Measurements from ENCODE around the gene ANKRD33B.
"Not testable (repeated sequence)": the region's sequence is repeated elsewhere in the genome, so short reads cannot be mapped to it uniquely, and the experiment has no call there.

Gene ANKRD33B

GRCh38 chr5:10607666-10608073 is 43.8 kb downstream of the ANKRD33B start:
- in situ Hi-C loops (cut with MboI; ENCODE audit: low sequenced_read_pairs, unreplicated experiment) = no loop called here
- peak; percentile 52 for DNase-seq (ENCODE audit: low spot score)

GRCh38 chr5:10608081-10608480 is 44.2 kb downstream of the ANKRD33B start:
- in situ Hi-C loops (cut with MboI; ENCODE audit: low sequenced_read_pairs, unreplicated experiment); DNase-seq (ENCODE audit: low spot score): not testable (repeated sequence)

More at GRCh38 chr5:10607666-10608073, 43.8 kb downstream of the ANKRD33B start:
- TF ChIP-seq CTCF (IDR thresholded peaks at IDR 0.05; ENCODE audit: borderline replicate concordance, control extremely low read depth, extremely low read depth, insufficient read depth, missing control alignments) = peak; percentile 45

- no peak for TF ChIP-seq CTCF (IDR thresholded peaks at IDR 0.05; ENCODE audit: borderline replicate concordance, control extremely low read depth, extremely low read depth, insufficient read depth, missing control alignments)
- in situ Hi-C loops (cut with MboI; ENCODE audit: low sequenced_read_pairs, unreplicated experiment) = no loop called here
- no peak for DNase-seq (ENCODE audit: low spot score)
Observed at GRCh38 chr5:10610058-10610457, 46.2 kb downstream of the ANKRD33B start.

GRCh38 chr5:10611290-10611689 is 47.4 kb downstream of the ANKRD33B start:
- no peak for TF ChIP-seq CTCF (IDR thresholded peaks at IDR 0.05; ENCODE audit: borderline replicate concordance, control extremely low read depth, extremely low read depth, insufficient read depth, missing control alignments)
- in situ Hi-C loops (cut with MboI; ENCODE audit: low sequenced_read_pairs, unreplicated experiment) = no loop called here
- DNase-seq (ENCODE audit: low spot score) = no peak

- in situ Hi-C loops (cut with MboI; ENCODE audit: low sequenced_read_pairs, unreplicated experiment) = no loop called here
- DNase-seq (ENCODE audit: low spot score) = no peak
Observed at GRCh38 chr5:10612251-10612650, 48.4 kb downstream of the ANKRD33B start.

GRCh38 chr5:10615693-10616092 is 51.8 kb downstream of the ANKRD33B start:
- in situ Hi-C loops (cut with MboI; ENCODE audit: low sequenced_read_pairs, unreplicated experiment) = no loop called here
- DNase-seq (ENCODE audit: low spot score) = no peak
- no peak for TF ChIP-seq CTCF (IDR thresholded peaks at IDR 0.05; ENCODE audit: borderline replicate concordance, control extremely low read depth, extremely low read depth, insufficient read depth, missing control alignments)

More at GRCh38 chr5:10612251-10612650, 48.4 kb downstream of the ANKRD33B start:
- no peak for TF ChIP-seq CTCF (IDR thresholded peaks at IDR 0.05; ENCODE audit: borderline replicate concordance, control extremely low read depth, extremely low read depth, insufficient read depth, missing control alignments)

GRCh38 chr5:10617103-10617502 is 53.2 kb downstream of the ANKRD33B start:
- no peak for TF ChIP-seq CTCF (IDR thresholded peaks at IDR 0.05; ENCODE audit: borderline replicate concordance, control extremely low read depth, extremely low read depth, insufficient read depth, missing control alignments)
- DNase-seq (ENCODE audit: low spot score) = no peak
- in situ Hi-C loops (cut with MboI; ENCODE audit: low sequenced_read_pairs, unreplicated experiment) = no loop called here
